Measurements from ENCODE around the gene QSOX2.

DNA sequence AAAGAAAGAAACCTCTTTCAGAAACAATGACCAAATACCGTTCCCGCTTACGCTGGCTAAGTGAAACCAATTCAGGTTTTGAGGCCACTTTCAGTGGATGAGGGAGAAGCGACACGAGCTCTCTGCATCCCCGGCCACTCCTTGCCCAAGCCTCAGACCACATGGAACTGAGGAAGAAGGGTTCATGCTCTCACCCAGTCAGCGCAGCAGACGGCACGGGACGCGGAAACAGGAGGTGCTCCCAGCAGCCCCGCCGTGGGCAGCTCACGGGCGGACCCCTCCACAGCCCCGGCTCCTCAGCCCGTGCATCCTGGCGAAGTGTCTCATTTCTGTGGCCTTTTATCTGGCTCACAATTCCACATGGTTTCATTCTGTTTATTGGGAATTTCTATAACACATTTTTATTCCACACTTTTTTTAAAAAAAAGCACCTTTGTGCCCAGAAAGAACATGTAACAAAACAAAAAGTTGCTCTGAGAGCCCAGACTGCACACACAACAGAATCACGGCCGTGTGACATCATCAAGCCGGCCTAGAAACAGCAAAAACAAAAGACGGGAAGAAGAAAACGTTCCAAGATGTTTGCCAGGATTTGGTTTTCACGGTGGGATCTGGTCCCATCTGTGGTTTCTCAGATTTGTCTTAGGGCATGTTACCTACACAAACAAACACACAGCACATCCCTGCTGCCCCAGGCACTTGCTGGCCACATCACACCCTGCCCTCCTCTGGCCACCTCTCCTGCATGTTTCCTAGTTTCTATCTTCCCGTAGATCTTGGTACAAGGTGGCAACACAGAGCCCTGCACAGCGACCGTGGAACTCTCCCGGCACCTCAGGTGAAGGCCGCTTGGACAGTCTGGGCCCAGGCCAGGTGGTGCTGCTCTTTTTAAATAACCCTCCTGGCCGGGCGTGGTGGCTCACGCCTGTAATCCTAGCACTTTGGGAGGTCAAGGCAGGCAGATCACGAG is 16.2 kb downstream of the QSOX2 start:
- TF ChIP-seq, protein P1, sequence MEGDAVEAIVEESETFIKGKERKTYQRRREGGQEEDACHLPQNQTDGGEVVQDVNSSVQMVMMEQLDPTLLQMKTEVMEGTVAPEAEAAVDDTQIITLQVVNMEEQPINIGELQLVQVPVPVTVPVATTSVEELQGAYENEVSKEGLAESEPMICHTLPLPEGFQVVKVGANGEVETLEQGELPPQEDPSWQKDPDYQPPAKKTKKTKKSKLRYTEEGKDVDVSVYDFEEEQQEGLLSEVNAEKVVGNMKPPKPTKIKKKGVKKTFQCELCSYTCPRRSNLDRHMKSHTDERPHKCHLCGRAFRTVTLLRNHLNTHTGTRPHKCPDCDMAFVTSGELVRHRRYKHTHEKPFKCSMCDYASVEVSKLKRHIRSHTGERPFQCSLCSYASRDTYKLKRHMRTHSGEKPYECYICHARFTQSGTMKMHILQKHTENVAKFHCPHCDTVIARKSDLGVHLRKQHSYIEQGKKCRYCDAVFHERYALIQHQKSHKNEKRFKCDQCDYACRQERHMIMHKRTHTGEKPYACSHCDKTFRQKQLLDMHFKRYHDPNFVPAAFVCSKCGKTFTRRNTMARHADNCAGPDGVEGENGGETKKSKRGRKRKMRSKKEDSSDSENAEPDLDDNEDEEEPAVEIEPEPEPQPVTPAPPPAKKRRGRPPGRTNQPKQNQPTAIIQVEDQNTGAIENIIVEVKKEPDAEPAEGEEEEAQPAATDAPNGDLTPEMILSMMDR (conservative IDR thresholded peaks at IDR 0.05; ENCODE audit: low read depth in 2 of 2): no peak
- TF ChIP-seq JUNB (IDR thresholded peaks at IDR 0.05; ENCODE audit: unreplicated experiment) (no peak), EZH2phosphoT487 (IDR thresholded peaks at IDR 0.05; ENCODE audit: unreplicated experiment) (no peak), CREB1 (CRISPR knock-in tag; IDR thresholded peaks at IDR 0.05; ENCODE audit: low read depth) (no peak)
- TF ChIP-seq, protein P2, sequence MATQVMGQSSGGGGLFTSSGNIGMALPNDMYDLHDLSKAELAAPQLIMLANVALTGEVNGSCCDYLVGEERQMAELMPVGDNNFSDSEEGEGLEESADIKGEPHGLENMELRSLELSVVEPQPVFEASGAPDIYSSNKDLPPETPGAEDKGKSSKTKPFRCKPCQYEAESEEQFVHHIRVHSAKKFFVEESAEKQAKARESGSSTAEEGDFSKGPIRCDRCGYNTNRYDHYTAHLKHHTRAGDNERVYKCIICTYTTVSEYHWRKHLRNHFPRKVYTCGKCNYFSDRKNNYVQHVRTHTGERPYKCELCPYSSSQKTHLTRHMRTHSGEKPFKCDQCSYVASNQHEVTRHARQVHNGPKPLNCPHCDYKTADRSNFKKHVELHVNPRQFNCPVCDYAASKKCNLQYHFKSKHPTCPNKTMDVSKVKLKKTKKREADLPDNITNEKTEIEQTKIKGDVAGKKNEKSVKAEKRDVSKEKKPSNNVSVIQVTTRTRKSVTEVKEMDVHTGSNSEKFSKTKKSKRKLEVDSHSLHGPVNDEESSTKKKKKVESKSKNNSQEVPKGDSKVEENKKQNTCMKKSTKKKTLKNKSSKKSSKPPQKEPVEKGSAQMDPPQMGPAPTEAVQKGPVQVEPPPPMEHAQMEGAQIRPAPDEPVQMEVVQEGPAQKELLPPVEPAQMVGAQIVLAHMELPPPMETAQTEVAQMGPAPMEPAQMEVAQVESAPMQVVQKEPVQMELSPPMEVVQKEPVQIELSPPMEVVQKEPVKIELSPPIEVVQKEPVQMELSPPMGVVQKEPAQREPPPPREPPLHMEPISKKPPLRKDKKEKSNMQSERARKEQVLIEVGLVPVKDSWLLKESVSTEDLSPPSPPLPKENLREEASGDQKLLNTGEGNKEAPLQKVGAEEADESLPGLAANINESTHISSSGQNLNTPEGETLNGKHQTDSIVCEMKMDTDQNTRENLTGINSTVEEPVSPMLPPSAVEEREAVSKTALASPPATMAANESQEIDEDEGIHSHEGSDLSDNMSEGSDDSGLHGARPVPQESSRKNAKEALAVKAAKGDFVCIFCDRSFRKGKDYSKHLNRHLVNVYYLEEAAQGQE (IDR thresholded peaks at IDR 0.05; ENCODE audit: unreplicated experiment): no peak
